Measurements from ENCODE around the gene BMPER.

BMPER gene

DNA sequence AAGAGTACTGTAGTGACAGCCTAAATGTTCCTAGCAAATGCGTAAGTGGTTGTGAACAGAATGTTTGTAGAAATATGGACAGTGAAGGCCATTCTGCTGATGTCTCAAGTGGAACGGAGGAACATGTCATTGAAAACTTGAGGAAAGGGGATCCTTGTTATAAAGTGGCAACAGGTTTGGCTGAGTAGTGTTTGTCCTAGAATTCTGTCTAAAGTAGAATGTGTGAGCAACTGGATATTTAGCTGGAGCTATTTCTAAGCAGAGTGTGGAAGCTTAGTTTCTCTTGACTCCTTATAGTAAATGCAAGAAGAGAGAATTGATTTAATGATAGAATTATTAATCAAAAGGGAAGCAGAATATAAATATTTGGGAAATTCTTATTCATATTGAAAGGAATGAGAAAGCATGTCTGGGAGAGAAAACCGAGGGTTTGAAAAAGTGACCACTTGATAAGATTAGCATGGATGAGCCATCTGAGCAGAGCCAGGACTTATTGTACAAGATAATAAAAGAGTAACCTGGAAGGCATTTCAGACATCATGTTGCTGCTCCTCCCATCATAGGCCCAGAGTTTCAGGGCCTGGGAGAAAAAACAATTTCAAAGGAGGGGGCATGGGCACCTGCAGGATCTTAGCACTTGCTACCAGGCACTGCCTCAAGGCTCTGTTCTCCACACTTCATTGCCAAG, 276.1 kb downstream of the BMPER start:
- DNase-seq (ENCODE audit: low read depth) = peak; percentile 72

DNA sequence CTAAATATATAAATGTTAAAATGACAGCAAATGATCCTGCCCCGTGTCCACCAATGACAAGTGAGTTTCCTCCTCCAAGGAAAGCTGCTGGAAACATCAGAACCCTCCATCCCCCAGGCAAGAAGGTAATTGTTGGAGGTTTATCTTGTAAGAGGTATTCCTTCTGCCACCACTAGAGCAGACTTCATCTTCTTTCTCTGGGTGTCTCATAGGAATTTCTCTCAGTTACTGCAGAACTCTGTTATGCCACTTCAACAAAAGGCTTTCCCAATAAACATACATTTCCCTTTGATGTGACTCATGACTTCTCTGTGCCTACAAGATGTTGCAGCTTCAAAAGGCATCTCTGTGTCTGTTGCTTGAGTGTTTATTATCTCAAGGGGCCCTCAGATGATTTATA, 279.1 kb downstream of the BMPER start:
- peak; percentile 77 for DNase-seq (ENCODE audit: low read depth)

DNA sequence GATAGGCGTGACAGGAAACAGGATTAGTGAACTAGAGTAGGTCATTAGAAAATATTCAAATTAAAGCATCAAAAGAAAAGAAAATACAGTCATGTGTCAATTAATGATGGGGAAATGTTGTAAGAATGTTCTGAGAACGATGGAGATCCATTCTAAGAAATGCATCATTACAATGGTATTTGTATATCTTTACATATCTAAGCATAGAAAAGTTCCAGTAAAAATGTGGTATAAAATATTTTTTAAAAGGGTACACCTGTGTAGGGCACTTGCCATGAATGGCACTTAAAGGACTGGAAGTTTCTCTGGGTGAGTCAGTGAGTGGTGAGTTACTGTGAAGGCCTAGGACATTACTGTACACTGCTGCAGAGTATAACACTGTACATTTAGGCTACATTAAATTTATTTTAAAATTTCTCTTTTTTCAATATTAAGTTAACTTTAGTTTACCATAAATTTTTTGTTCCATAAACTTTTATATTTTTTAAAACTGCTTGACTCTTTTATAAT, 282.5 kb downstream of the BMPER start:
- DNase-seq (ENCODE audit: low read depth) = peak; percentile 25

DNA sequence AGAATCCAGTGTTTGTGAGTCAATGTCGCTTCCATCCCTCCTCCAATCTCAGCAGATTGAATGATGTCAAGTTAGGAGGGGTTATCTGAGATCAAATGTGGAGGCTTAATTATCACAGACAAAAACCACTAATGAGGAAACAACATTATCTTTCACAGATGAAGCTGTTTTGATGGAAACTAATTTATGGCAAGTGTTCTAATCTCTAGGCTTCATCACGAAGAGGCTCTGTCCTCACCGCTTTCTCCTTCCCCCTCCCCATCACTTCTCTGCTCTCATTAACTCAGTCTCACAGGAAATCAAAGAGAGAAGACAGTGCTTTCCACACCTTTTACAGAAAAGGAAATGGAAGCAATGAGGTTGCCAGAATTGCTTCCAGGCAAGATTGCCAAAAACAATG, 283.7 kb downstream of the BMPER start:
- no peak for DNase-seq (ENCODE audit: low read depth)

DNA sequence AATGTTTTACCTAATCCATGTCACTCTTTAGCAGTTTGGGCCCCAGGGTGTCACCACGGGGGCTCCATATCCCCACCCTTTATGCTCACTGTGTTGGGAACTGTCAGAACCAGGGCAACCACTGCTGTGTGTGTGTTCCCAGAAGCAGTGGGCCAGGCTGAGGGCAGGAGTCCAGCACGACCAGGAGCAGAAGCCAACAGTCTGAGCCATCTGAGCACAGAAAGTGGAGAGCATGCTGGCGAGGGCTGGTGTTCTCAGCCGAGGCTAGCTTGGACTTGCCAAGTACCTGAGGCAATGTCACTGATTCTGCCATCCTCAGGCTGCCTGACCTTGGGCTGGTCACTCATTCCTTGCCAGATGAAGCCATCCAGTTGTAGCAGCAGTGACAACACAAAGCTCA, 285.0 kb downstream of the BMPER start:
- DNase-seq (ENCODE audit: low read depth) = no peak

DNA sequence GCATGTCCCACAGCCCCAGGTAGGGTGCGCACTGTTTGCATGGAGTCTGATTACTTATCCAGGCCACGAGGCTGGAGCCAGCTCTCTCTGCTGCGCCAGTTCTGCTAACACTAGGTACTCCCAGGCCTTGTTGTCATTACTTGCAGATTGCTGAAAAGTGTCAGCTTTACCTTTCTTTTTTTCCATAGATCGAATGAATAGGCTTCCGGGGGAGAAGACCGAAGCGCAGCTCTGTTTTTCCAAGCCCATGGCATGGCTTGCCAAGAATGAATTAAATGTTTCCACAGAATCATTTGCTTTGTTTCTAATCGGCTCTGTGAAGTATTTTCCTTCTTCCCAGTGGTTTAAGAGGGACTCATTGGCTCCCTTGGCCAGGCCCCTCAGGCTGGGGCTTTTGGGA, 285.8 kb downstream of the BMPER start:
- no peak for DNase-seq (ENCODE audit: low read depth)

DNA sequence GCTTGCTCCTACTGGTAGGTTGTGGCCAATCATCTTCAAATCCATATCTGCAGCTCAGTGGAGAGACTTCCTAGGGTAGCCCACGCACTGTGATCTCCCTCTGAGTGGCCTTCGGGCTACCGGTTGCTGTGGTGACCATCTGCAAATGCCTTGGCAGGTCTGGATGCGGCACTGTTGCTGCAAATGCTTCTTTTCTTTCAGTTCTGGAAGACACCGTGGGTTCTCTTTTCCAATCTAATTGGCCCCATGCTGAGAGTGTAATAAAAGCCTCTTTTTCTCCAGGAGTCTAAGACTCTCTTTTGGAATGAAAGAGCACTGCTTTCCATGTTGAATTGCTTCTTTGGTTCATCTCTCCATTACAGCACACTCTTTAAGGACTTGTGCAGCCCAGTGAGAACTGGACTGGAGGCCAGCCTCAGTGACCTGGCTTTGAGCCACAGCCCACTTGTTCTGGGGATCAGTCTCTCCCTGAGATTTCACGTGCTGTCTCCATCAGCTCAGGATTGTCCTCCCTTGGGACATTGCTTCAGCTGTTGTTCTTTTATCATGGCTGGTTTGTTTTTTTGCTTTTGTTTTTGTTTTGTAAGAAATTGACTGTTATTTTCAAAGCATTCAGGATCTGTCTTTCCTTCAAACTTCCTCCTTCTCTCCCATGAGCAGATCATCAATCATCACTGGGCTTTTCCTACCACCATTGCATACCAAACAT, 286.6 kb downstream of the BMPER start:
- DNase-seq (ENCODE audit: low read depth) = no peak

DNA sequence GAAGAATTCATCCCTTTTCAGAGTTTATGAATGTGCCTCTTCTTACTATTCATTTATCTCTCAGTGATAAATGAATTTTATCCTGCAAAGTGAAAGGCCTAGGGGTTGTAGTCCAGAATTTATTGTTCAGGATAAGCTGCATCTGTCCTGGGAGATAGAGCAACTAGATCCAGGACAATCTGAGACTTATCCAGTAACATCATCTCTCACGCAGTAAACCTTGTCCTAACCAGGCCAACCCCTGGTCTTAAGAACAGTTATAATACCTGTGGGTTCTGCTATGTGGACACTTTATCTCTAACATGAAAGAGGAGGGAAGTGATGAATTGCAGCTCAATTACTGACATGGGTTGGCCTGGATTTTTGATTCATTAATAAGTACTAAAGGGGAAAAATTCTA, 287.6 kb downstream of the BMPER start:
- peak; percentile 52 for DNase-seq (ENCODE audit: low read depth)

DNA sequence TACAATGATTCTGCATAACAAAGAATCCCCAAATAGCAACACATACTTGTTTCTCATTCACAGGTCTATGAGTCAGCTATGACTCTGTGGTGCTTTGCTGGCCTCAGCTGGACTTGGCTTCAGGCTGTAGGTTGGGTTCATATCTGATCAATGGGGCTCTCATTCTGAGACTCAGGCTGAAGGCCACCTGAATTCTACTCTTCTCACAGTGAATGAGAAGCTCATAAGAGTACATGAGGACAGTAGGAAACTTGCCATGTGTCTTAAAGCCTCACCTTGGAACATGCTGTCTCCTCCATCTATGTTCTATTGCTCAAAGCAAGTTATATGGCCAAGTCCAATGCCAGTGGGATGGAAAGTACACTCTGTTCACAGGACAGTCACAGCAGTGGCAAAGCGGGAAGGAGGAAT, 292.9 kb downstream of the BMPER start:
- DNase-seq (ENCODE audit: low read depth) = no peak

Data from amniotic epithelial cell (primary cell).